ENCODE measurements around the gene VSIR. TPM values are rescaled to one million over a fixed set of nuclear protein-coding genes. Genes with fewer than 3 reads are reported as not detected.

VSIR gene
- total RNA-seq, 4 donors from 2014 or later: 34.1 to 51.7 (median 44.8) TPM

DNA sequence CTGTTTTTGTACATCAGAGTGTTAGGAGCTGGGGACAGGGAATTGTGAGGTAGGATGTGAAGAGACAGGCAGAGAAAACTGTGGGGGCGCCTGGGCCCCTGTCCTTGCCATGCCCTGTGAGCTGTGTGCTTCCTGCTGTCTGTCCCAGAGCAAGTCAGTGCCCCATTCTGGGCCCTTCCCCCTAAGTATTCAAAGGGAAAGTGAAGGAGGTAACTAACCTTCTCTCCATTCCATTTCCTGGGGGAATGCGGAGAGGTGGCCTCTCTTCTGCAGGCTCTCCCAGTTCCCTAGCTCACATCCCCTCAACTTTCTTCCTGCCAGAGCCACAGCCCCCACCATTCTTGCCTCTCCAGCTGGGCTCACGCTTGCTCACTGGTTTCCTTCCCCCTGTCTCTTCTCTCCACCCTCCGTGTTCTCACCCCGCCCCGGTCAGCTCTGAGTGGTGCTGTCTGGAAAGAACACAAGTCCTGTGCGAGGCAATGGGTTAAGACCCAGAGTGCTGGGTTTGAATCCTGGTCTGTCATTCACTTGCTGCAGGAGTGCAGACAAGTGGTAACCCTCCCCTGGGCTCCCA is 9.7 kb upstream of the VSIR start:
- Histone ChIP-seq H3K4me3 (no peak overlapping the region), H3K4me1 (peaks cover 0 to 12% (median 0%) of the 10 kb centered on the region in 3 donors), H3K36me3 (no peaks in the 10 kb centered on the region), H3K27me3 (no peaks in the 10 kb centered on the region), H3K27ac (no peak overlapping the region), H3K9me3 (no peaks in the 10 kb centered on the region)
- intact Hi-C loops (cut with DNase I): no loop called here
- TF ChIP-seq POLR2A (IDR thresholded peaks at IDR 0.05): no peak
- TF ChIP-seq, protein P1, sequence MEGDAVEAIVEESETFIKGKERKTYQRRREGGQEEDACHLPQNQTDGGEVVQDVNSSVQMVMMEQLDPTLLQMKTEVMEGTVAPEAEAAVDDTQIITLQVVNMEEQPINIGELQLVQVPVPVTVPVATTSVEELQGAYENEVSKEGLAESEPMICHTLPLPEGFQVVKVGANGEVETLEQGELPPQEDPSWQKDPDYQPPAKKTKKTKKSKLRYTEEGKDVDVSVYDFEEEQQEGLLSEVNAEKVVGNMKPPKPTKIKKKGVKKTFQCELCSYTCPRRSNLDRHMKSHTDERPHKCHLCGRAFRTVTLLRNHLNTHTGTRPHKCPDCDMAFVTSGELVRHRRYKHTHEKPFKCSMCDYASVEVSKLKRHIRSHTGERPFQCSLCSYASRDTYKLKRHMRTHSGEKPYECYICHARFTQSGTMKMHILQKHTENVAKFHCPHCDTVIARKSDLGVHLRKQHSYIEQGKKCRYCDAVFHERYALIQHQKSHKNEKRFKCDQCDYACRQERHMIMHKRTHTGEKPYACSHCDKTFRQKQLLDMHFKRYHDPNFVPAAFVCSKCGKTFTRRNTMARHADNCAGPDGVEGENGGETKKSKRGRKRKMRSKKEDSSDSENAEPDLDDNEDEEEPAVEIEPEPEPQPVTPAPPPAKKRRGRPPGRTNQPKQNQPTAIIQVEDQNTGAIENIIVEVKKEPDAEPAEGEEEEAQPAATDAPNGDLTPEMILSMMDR (IDR thresholded peaks at IDR 0.05): no peak
- WGBS, 2 donors: 44 to 46% methylated on average over 7 of the region's 7 CpGs
- no peak for DNase-seq

DNA sequence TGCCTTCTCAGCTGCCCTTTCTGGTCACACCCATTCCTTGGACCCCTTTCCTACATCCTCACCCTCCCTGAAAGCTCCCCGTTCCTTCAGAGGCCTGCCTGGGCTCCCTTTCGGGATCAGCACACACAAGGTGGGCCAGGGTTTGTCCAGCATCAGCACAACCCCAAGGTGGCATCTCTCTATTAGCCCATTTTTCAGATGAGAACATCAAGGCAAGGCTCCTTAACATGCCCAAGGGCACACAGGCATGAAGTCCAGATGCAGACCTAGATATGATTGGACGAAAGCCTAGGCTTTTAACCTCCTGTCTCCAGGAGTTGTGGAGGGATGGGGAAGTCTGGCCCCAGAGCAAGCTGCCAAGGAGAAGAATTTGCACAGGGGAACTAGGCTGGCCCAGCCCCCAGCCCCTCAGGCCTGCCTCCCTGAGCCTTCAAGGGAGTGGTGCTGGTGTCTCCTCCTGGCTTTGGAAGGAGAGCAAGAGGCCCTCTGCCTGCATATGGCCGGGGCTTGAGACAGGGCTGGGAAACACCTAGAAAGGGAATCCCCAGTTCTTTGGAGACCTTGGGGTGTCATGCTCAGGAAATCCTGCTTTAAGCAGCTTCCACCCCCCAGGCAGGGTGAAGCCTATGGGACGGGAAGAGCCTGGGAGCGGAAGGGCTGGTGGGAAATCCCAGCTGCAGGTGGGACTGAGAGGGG is 9.0 kb upstream of the VSIR start:
- Histone ChIP-seq H3K27me3 (no peaks in the 10 kb centered on the region), H3K4me3 (no peak overlapping the region), H3K4me1 (peaks cover 0 to 12% (median 0%) of the 10 kb centered on the region in 3 donors), H3K27ac (no peak overlapping the region), H3K9me3 (no peaks in the 10 kb centered on the region), H3K36me3 (no peaks in the 10 kb centered on the region)
- TF ChIP-seq, protein P1 (IDR thresholded peaks at IDR 0.05): no peak
- no peak for TF ChIP-seq POLR2A (IDR thresholded peaks at IDR 0.05)
- WGBS, 2 donors: 83 to 94% methylated on average over 3 to 4 of the region's 6 CpGs
- no peak for DNase-seq
- intact Hi-C loops (cut with DNase I): no loop called here

DNA sequence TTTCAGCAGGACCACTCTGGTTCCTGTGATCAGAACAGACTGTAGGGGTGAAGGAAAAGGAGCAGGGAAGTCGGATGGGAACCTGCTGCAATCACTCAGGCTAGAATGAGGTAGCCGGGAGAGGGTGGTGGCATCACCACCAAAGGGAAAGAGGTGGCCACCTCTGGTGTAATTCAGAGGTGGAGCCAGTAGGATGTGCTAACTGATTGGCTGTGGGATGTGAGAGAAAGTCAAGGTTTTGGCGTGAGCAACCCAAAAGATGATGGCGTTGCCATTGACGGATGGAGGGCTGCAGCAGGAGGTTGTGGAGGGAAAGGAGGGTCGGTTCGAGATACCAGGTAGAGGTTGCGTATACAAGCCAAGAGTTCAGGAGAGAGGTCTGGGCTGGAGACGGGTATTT is 7.4 kb upstream of the VSIR start:
- no peak overlapping the region for H3K27ac ChIP-seq
- no peaks in the 10 kb centered on the region for H3K27me3 ChIP-seq
- TF ChIP-seq, protein P1 (IDR thresholded peaks at IDR 0.05): no peak
- no peak for TF ChIP-seq POLR2A (IDR thresholded peaks at IDR 0.05)
- DNase-seq: no peak
- H3K4me3 ChIP-seq: no peak overlapping the region
- H3K36me3 ChIP-seq: no peaks in the 10 kb centered on the region
- no peaks in the 10 kb centered on the region for H3K9me3 ChIP-seq
- WGBS, 2 donors: 85 to 90% methylated on average over 9 of the region's 9 CpGs
- intact Hi-C loops (cut with DNase I): no loop called here
- peaks cover 0 to 17% (median 4%) of the 10 kb centered on the region in 3 donors for H3K4me1 ChIP-seq

DNA sequence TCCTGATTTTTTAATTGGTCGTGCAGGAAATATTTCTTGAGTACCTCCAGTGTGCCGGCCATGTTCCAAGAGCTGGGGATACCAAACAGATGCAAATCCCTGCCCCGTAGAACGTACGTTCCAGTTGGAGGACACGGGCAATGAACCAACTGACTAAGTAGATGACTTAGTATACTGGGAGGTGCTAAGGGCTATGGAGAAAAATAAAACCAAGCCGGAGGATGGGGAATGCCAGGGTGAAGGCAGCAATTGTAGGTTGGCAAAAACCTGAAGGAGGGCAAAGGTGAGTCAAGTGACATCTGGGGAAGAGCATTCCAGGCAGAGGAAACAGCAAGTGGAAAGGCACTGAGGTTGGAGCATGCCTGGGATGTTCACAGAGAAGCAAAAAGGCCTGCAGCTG is 6.8 kb upstream of the VSIR start:
- H3K36me3 ChIP-seq: no peaks in the 10 kb centered on the region
- no peak overlapping the region for H3K4me3 ChIP-seq
- 83 to 84% methylated on average over 7 of the region's 7 CpGs for WGBS, 2 donors
- no peaks in the 10 kb centered on the region for H3K9me3 ChIP-seq
- no peaks in the 10 kb centered on the region for H3K27me3 ChIP-seq
- intact Hi-C loops (cut with DNase I): no loop called here
- no peak for DNase-seq
- TF ChIP-seq POLR2A (IDR thresholded peaks at IDR 0.05): no peak
- TF ChIP-seq, protein P1 (IDR thresholded peaks at IDR 0.05): no peak
- no peak overlapping the region for H3K27ac ChIP-seq
- H3K4me1 ChIP-seq: peaks cover 0 to 23% (median 4%) of the 10 kb centered on the region in 3 donors

GRCh38 chr10:71779641-71780040 is 6.3 kb upstream of the VSIR start:
- Histone ChIP-seq H3K36me3 (no peaks in the 10 kb centered on the region), H3K4me1 (peaks cover under 1 to 28% (median 4%) of the 10 kb centered on the region in 3 donors), H3K27ac (no peak overlapping the region), H3K27me3 (no peaks in the 10 kb centered on the region), H3K9me3 (no peaks in the 10 kb centered on the region), H3K4me3 (no peak overlapping the region)
- no peak for DNase-seq
- intact Hi-C loops (cut with DNase I): no loop called here
- no peak for TF ChIP-seq POLR2A (IDR thresholded peaks at IDR 0.05)
- TF ChIP-seq, protein P1 (IDR thresholded peaks at IDR 0.05): no peak
- 93 to 94% methylated on average over 2 of the region's 6 CpGs for WGBS, 2 donors
